Fibroblast of the aortic adventitia (primary cell): ENCODE results near the gene MGME1. TPM values are rescaled to one million over a fixed set of nuclear protein-coding genes. Genes with fewer than 3 reads are reported as not detected.

Source experiments
- DNase-seq: peaks from one replicate; pipeline ENCODE4 v3.0.0-alpha.2; 2010; ENCODE audit warnings: low read depth
- H3K4me3 ChIP-seq: 2 replicates; pipeline ENCODE4 v1.5.1; 2011; ENCODE audit warnings: low read depth, mild to moderate bottlenecking, control low read depth, low read length, moderate library complexity
- CTCF ChIP-seq: IDR thresholded peaks from 2 replicates; pipeline ENCODE4 v1.5.1; 2011; ENCODE audit warnings: mild to moderate bottlenecking, low read length, control low read depth, inconsistent platforms; ENCODE audit not compliant: insufficient read depth
- total RNA-seq: library from RNA; depleted of rRNA; stranded (reverse); fragments of >200 nt; gene quantifications from 2 replicates; pipeline ENCODE4 v1.2.3, GENCODE V29; 2012; ENCODE audit warnings: low replicate concordance

The MGME1 gene
- total RNA-seq, 1 donor = 18.6 TPM

- H3K4me3 ChIP-seq = no peak overlapping the region
- DNase-seq = peak; percentile 22
- TF ChIP-seq CTCF = no peak
These were observed 38.9 kb downstream of the MGME1 start for GRCh38 chr20:18007534-18008292.

- DNase-seq = no peak
- H3K4me3 ChIP-seq = no peak overlapping the region
- TF ChIP-seq CTCF = no peak
These were observed 40.3 kb downstream of the MGME1 start for GRCh38 chr20:18009116-18009515.

- TF ChIP-seq CTCF = no peak
- H3K4me3 ChIP-seq = no peak overlapping the region
- DNase-seq = no peak
These were observed 42.7 kb downstream of the MGME1 start for GRCh38 chr20:18011482-18011881.

GRCh38 chr20:18011951-18012645, 43.3 kb downstream of the MGME1 start:
- TF ChIP-seq CTCF = no peak
- H3K4me3 ChIP-seq = no peak overlapping the region
- no peak for DNase-seq

GRCh38 chr20:18012901-18013300, 44.1 kb downstream of the MGME1 start:
- no peak for DNase-seq
- TF ChIP-seq CTCF = no peak
- no peak overlapping the region for H3K4me3 ChIP-seq

GRCh38 chr20:18014411-18014810, 45.6 kb downstream of the MGME1 start:
- H3K4me3 ChIP-seq = no peak overlapping the region
- no peak for DNase-seq

More at GRCh38 chr20:18014411-18014810, 45.6 kb downstream of the MGME1 start:
- no peak for TF ChIP-seq CTCF
